ENCODE measurements around the gene MROH7.

DNA sequence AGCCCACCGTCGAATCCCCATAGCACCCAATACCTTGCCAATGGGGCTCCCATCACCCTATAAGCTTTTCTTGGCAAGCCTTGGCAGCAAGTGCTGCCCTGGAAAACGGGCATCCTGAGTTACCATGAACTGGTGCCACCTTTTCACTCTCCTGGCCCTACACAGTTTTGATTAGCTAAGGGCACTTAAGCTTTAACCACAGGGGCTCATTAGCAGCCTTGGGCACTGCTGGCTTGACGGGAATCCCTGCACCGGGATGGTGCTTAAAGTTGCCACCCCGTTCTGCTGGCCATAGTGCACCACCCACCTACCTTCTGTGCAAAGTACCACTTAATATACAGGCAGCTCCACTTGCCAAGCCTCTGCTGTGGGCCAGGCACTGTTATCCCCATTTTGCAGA is 109.0 kb downstream of the MROH7 start:
- TF ChIP-seq, protein P1, sequence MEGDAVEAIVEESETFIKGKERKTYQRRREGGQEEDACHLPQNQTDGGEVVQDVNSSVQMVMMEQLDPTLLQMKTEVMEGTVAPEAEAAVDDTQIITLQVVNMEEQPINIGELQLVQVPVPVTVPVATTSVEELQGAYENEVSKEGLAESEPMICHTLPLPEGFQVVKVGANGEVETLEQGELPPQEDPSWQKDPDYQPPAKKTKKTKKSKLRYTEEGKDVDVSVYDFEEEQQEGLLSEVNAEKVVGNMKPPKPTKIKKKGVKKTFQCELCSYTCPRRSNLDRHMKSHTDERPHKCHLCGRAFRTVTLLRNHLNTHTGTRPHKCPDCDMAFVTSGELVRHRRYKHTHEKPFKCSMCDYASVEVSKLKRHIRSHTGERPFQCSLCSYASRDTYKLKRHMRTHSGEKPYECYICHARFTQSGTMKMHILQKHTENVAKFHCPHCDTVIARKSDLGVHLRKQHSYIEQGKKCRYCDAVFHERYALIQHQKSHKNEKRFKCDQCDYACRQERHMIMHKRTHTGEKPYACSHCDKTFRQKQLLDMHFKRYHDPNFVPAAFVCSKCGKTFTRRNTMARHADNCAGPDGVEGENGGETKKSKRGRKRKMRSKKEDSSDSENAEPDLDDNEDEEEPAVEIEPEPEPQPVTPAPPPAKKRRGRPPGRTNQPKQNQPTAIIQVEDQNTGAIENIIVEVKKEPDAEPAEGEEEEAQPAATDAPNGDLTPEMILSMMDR (IDR thresholded peaks at IDR 0.05): no peak
- TF ChIP-seq POLR2A (IDR thresholded peaks at IDR 0.05): no peak

All from lower leg skin (tissue), 3 donors.